Erythroblast (primary cell): ENCODE data around the gene PHLDA2.

Source experiments
- GATA1 ChIP-seq: IDR thresholded peaks from 2 replicates; pipeline ENCODE4 v1.6.1; 2011; ENCODE audit warnings: low read depth, mild to moderate bottlenecking, control low read depth, low read length, moderate library complexity
- POLR2A ChIP-seq: IDR thresholded peaks from 2 replicates; pipeline ENCODE4 v1.6.1; 2011; ENCODE audit warnings: mild to moderate bottlenecking, low read length

GRCh38 chr11:2934611-2935239 lies 5.5 kb upstream of the PHLDA2 start:
- TF ChIP-seq POLR2A (no peak), GATA1 (no peak)
